IgD-negative memory B cell (primary cell): ENCODE results near the gene ECT2L. TPM values are rescaled to one million over a fixed set of nuclear protein-coding genes. Genes with fewer than 3 reads are reported as not detected.

Source experiments
- polyA plus RNA-seq: library from polyadenylated mRNA; unstranded; fragments of 300-500 nt; fragmentation: Illumina TruSeq; gene quantifications from one replicate; pipeline ENCODE4 v1.2.3, GENCODE V29; 2021

The ECT2L gene
- polyA plus RNA-seq, 1 donor from 2014 or later: 0.23 TPM

Other genes starting within 250 kb of the ECT2L start
- 39.5 TPM for gene CCDC28A, start 22.3 kb upstream of the ECT2L start, polyA plus RNA-seq
- 22.0 TPM for gene REPS1, start 192.2 kb downstream of the ECT2L start, polyA plus RNA-seq
- gene ABRACL, start 232.7 kb downstream of the ECT2L start, polyA plus RNA-seq: 62.0 TPM